AG10803 (cell line): ENCODE data around the gene TMEM14A.
"Not testable (repeated sequence)": the region's sequence is repeated elsewhere in the genome, so short reads cannot be mapped to it uniquely, and the experiment has no call there.

Experiments used
- DNase-seq: peaks from one replicate; pipeline ENCODE4 v3.0.0; 2010; ENCODE audit warnings: low read depth
- H3K4me3 ChIP-seq: 2 replicates; pipeline ENCODE4 v1.5.1; 2011; ENCODE audit warnings: mild to moderate bottlenecking, low read length, control low read depth
- CTCF ChIP-seq: conservative IDR thresholded peaks from 2 replicates; pipeline ENCODE4 v1.5.1; 2011; ENCODE audit warnings: mild to moderate bottlenecking, low read length, control low read depth, inconsistent platforms

The TMEM14A gene

DNA sequence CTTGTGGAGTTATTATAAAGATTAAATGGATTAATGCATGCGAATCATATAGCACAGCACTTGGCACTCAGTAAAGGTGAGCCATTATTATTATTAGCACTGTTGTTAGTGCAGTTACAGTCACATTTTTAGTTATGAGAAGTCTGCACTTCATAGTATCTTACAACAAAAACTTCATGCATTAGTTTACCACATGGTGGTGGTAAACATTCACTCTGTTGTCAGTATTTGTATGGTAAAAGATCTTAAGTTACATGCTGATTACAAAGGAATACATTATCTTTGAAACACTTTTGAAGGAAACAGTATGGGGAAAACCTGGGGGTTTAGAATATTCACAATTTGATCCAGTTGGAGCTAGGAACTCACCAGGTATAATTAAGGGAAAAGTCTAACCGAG is 20.8 kb downstream of the TMEM14A start:
- DNase-seq: peak; percentile 35
- no peak overlapping the region for H3K4me3 ChIP-seq

GRCh38 chr6:52693773-52694172 is 22.9 kb downstream of the TMEM14A start:
- DNase-seq: no peak
- TF ChIP-seq CTCF: no peak
- no peak overlapping the region for H3K4me3 ChIP-seq

More for the DNA sequence above, 20.8 kb downstream of the TMEM14A start:
- peak; percentile 49 for TF ChIP-seq CTCF

DNA sequence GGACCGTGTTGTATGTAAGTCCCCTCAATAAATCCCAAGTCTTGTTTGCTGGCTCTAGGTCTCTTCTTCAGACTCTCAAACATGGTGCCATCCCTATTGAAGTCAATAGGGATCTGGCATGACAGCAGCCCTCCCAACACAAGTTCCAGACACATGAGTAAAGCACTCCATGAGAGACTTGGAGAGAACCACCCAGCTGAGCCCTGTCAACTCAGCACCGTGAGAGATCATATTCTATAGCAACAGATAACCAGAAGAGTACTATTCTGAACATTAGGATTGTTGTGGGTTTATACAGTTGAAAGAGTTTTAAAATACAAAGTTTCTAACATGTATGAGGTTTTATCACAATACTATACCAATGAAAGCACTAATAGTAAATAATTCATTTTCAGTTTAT is 23.5 kb downstream of the TMEM14A start:
- no peak for DNase-seq
- no peak for TF ChIP-seq CTCF
- H3K4me3 ChIP-seq: no peak overlapping the region

DNA sequence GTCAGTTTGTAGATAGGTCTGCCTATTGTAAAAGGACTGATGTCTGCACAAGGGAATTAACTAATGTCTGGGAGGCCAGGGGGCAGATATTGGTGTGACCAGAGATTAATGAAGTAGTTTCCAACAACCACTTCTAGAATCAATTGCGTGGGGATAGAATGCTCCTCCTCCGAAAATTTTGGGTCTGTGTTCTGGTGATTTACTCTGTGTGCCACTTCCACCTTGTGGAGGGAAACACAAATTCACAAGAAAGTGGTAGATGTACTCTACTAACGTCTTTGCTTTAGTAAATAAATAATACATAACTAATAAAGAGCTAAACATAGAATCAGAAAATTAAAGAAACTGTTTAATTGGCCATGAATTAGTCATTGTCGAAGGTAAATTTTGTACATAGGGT is 25.5 kb downstream of the TMEM14A start:
- no peak overlapping the region for H3K4me3 ChIP-seq
- DNase-seq: no peak
- no peak for TF ChIP-seq CTCF

DNA sequence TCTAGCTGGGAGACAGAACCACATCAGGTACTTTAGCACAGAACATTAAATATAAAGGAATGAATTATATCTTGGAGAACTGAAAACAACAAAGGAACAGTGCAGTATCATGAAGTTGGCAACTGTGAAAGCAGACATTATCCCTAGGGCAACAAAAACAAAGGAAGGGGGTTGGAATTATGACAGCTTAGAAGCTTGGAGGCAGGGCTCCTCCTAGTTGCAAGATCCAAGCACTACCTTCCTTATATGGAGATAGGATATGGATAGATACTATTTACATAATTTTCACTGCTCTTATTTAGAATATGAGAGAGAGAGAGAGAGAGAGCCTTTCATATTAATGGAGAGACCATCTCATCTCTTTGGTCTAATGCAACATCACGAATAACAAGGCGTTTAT is 27.0 kb downstream of the TMEM14A start:
- TF ChIP-seq CTCF: 0 out of 2 replicates have a peak, but pooled peaks have one; percentile 2
- H3K4me3 ChIP-seq: no peak overlapping the region
- no peak for DNase-seq

GRCh38 chr6:52704060-52704459 is 33.1 kb downstream of the TMEM14A start:
- no peak for DNase-seq
- TF ChIP-seq CTCF: no peak

GRCh38 chr6:52704781-52705502 is 34.0 kb downstream of the TMEM14A start:
- not testable (repeated sequence) for DNase-seq, H3K4me3 ChIP-seq

More at GRCh38 chr6:52704060-52704459, 33.1 kb downstream of the TMEM14A start:
- H3K4me3 ChIP-seq: no peak overlapping the region
